ENCODE measurements around the gene SLC46A1. TPM values are rescaled to one million over a fixed set of nuclear protein-coding genes. Genes with fewer than 3 reads are reported as not detected.
"Not testable (repeated sequence)": the region's sequence is repeated elsewhere in the genome, so short reads cannot be mapped to it uniquely, and the experiment has no call there.

Gene SLC46A1
- total RNA-seq = 10 to 100 TPM in 5 of 8 experiments, 1 to 10 TPM in 3; 6.5 to 19.3 (median 11.0) TPM

DNA sequence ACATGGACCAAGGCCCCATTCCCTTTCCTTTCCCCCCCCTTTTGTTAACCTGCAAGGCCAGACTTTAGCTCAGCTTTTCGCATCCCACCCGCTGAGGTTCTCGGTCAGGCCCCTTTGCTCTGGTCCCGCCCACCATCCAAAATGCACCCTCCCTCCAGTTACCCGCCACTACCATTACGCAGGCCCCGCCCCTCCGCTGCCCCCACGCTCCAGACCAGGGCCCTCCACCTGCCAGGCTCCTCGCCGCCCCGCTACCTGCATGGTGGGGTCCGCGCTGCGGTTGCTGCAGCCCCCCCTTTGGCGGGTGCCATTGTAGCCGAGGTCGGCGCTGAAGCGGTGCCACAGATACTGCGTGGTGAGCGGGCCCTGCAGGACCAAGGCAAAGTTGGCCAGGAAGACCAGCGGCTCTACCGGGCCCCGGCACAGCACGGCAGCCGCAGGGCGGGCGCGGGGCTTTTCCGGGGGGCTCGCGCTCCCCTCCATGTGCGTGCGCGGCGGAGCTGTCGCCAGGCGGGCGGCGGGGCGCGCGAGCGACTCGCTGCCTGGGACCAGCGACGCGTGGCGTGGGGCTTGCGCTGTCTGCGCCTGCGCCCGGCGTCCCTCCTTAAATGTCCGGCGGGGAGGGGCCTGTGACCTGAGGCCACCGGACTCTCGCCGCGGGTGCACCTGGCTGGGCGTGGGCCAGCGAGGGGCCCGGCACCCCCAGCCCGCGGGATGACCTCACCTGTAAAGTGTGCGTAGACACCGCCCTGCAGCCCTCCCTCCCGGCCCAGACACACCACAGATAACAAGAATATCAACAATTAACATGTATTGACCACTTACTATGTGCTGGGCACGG lies at the start of gene SLC46A1:
TSS of gene SLC46A1 (minus strand) at position 581 of the 841 bp plus-strand sequence. CDS start at position 483, 98 bp downstream.
- 0 to 7% methylated on average over 1 to 3 of the region's 70 CpGs; no CpG with 5 or more reads in 8 of the 10 experiments for WGBS, 10 experiments
- H3K27ac ChIP-seq = peak within 1 kb of the TSS; percentile 41 to 57
- H3K4me3 ChIP-seq = peak within 1 kb of the TSS; percentile 50 to 75 (median 65)
- in situ Hi-C loops (cut with MboI; ENCODE audit: low pct_unique_long_range_greater_than_20kb in 2 of 9, low sequenced_read_pairs in 9 of 9, unreplicated experiment in 9 of 9) = no loop called here
- ATAC-seq (replicated peaks in 6 of 8) = peak; percentile 77 to 90 (median 88)
- H3K4me1 ChIP-seq (replicated peaks in 1 of 2) = peaks cover 10 to 11% of the 10 kb centered on the region in 2 donors

DNA sequence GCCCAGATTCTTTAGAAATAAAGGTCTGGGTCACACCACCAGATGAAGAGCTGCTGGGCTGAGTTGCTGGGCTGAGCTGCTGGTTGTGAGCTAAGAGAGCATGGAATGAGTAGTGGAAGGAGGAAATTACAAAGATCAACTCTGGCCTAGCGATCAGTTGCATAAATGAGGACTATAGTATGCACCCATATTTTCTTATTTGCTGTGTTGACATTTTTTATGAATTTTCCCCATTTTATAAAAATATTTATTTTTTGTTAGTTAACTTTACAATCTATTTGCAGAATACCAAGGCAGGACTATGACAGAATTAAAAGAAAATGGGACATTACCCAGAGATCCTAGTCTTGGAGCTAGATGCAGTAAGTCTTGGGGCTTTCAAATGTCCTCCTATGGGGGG lies 43.8 kb upstream of the SLC46A1 start:
- in situ Hi-C loops (cut with MboI; ENCODE audit: low pct_unique_long_range_greater_than_20kb in 2 of 9, low sequenced_read_pairs in 9 of 9, unreplicated experiment in 9 of 9) = no loop called here
- no peak overlapping the region for H3K4me3 ChIP-seq
- no peak overlapping the region for H3K27ac ChIP-seq
- WGBS, 10 experiments = 86 to 100% (median 90%) methylated on average over 1 of the region's 1 CpG; no CpG with 5 or more reads in 2 of the 10 experiments
- ATAC-seq (replicated peaks in 6 of 8) = no peak
- no peaks in the 10 kb centered on the region for H3K4me1 ChIP-seq (replicated peaks in 1 of 2)

GRCh38 chr17:28447396-28447760 lies 41.4 kb upstream of the SLC46A1 start:
- no peak for ATAC-seq (replicated peaks in 6 of 8)
- no peak overlapping the region for H3K27ac ChIP-seq
- 0 to 83% (median 54%) methylated on average over 1 to 5 of the region's 5 CpGs for WGBS, 10 experiments

DNA sequence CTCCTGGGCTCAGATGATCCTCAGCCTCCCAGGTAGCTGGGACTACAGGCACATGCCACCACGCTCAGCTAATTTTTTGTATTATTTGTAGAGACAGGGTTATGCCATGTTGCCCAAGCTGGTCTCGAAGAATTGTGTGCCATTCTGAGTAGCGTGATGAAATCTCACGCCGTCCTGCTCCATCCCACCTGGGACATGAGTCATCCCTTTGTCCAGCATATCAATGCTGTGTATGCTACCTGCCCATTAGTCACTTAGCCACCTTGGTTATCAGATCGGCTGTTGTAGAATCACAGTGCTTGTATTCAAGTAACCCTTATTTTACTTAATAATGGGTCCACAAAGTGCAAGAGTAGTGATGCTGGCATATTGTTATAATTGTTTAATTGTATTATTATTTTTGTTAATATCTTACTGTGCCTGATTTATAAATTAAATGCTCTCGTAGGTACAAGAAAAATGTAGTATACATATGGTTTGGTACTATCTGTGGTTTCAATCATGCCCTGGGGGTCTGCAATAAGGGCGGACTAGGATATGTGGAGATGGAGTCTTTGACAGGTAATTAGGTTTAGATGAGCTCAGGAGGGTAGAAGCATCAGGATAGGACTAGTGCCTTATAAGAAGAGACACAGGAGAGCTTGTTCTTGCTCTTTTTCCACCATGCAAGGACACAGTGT lies 40.8 kb upstream of the SLC46A1 start:
- in situ Hi-C loops (cut with MboI; ENCODE audit: low pct_unique_long_range_greater_than_20kb in 2 of 9, low sequenced_read_pairs in 9 of 9, unreplicated experiment in 9 of 9) = no loop called here

More at GRCh38 chr17:28447396-28447760, 41.4 kb upstream of the SLC46A1 start:
- in situ Hi-C loops (cut with MboI; ENCODE audit: low pct_unique_long_range_greater_than_20kb in 2 of 9, low sequenced_read_pairs in 9 of 9, unreplicated experiment in 9 of 9) = no loop called here
- Histone ChIP-seq H3K4me1 (replicated peaks in 1 of 2) (no peaks in the 10 kb centered on the region), H3K4me3 (no peak overlapping the region)

GRCh38 chr17:28443901-28444638 lies 38.1 kb upstream of the SLC46A1 start:
- ATAC-seq (replicated peaks in 6 of 8) = no peak
- H3K4me3 ChIP-seq = no peak overlapping the region
- WGBS, 10 experiments = 9 to 96% (median 77%) methylated on average over 1 to 9 of the region's 9 CpGs; no CpG with 5 or more reads in 3 of the 10 experiments
- in situ Hi-C loops (cut with MboI; ENCODE audit: low pct_unique_long_range_greater_than_20kb in 2 of 9, low sequenced_read_pairs in 9 of 9, unreplicated experiment in 9 of 9) = no loop called here
- H3K27ac ChIP-seq = no peak overlapping the region
- no peaks in the 10 kb centered on the region for H3K4me1 ChIP-seq (replicated peaks in 1 of 2)

More for the DNA sequence above, 40.8 kb upstream of the SLC46A1 start:
- ATAC-seq (replicated peaks in 6 of 8) = no peak
- no peak overlapping the region for H3K27ac ChIP-seq
- H3K4me1 ChIP-seq (replicated peaks in 1 of 2) = no peaks in the 10 kb centered on the region
- H3K4me3 ChIP-seq = no peak overlapping the region
- 22 to 91% (median 73%) methylated on average over 2 to 8 of the region's 8 CpGs; no CpG with 5 or more reads in 2 of the 10 experiments for WGBS, 10 experiments

GRCh38 chr17:28434326-28434725 lies 28.3 kb upstream of the SLC46A1 start:
- H3K4me3 ChIP-seq; H3K27ac ChIP-seq; H3K4me1 ChIP-seq (replicated peaks in 1 of 2); ATAC-seq (replicated peaks in 6 of 8); in situ Hi-C loops (cut with MboI; ENCODE audit: low pct_unique_long_range_greater_than_20kb in 2 of 9, low sequenced_read_pairs in 9 of 9, unreplicated experiment in 9 of 9): not testable (repeated sequence)
- 0 to 83% (median 48%) methylated on average over 1 to 6 of the region's 8 CpGs; no CpG with 5 or more reads in 2 of the 10 experiments for WGBS, 10 experiments

GRCh38 chr17:28433721-28434120 lies 27.7 kb upstream of the SLC46A1 start:
- Histone ChIP-seq H3K27ac (no peak overlapping the region), H3K4me3 (no peak overlapping the region), H3K4me1 (replicated peaks in 1 of 2) (no peaks in the 10 kb centered on the region)
- in situ Hi-C loops (cut with MboI; ENCODE audit: low pct_unique_long_range_greater_than_20kb in 2 of 9, low sequenced_read_pairs in 9 of 9, unreplicated experiment in 9 of 9) = no loop called here
- ATAC-seq (replicated peaks in 6 of 8) = no peak
- WGBS, 10 experiments = 60 to 100% (median 75%) methylated on average over 1 of the region's 1 CpG; no CpG with 5 or more reads in 7 of the 10 experiments

DNA sequence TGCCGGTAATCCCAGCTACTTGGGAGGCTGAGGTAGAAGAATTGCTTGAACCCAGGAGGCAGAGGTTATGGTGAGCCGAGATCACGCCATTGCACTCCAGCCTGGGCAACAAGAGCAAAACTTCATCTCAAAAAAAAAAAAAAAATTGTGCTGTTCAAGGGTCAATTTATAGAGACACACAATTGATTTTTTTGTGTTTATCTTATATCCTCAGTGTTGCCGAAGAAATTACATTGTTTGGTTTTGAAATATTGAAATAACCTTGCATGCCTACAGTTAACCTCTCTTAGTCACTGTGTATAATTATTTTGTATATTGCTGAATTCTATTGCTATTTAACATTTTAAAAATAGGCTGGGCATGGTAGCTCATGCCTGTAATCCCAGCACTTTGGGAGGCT lies 22.0 kb upstream of the SLC46A1 start:
- ATAC-seq (replicated peaks in 6 of 8); in situ Hi-C loops (cut with MboI; ENCODE audit: low pct_unique_long_range_greater_than_20kb in 2 of 9, low sequenced_read_pairs in 9 of 9, unreplicated experiment in 9 of 9); H3K4me1 ChIP-seq (replicated peaks in 1 of 2); H3K27ac ChIP-seq; H3K4me3 ChIP-seq: not testable (repeated sequence)
- 38 to 100% (median 86%) methylated on average over 1 to 3 of the region's 4 CpGs; no CpG with 5 or more reads in 1 of the 10 experiments for WGBS, 10 experiments

- 0 to 95% (median 77%) methylated on average over 1 to 5 of the region's 5 CpGs for WGBS, 10 experiments
- H3K4me1 ChIP-seq (replicated peaks in 1 of 2) = no peaks in the 10 kb centered on the region
- H3K27ac ChIP-seq = no peak overlapping the region
- in situ Hi-C loops (cut with MboI; ENCODE audit: low pct_unique_long_range_greater_than_20kb in 2 of 9, low sequenced_read_pairs in 9 of 9, unreplicated experiment in 9 of 9) = no loop called here
- peak in 3 of 8 experiments; percentile 62 to 91 (median 90) for ATAC-seq (replicated peaks in 6 of 8)
- no peak overlapping the region for H3K4me3 ChIP-seq
These were observed 21.4 kb upstream of the SLC46A1 start for GRCh38 chr17:28427371-28427770.

DNA sequence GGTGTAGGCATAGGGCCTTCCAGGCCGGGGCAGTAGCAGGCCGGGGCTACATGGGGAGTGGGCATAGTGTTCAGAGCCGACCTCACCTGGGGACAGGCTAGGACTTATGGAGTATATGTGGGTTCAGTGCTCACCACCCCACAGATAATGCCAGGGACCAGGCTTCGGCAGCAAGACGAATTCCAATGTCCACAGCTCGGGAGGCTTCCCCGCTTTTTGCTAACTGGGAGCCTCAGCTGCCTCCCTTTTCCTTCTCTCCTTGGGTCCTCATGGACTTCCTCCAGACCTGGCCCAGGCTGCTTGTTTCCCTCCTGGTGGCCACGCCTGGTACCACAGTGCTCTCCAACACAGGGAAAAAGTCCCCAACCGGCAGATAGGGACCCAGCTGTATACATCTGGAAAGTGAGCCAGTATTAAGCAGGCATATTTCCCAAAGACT lies 20.1 kb upstream of the SLC46A1 start:
- WGBS, 10 experiments = 45 to 73% (median 60%) methylated on average over 1 to 8 of the region's 9 CpGs; no CpG with 5 or more reads in 3 of the 10 experiments
- ATAC-seq (replicated peaks in 6 of 8) = peak in 3 of 8 experiments; percentile 36 to 76 (median 39)
- Histone ChIP-seq H3K4me3 (no peak overlapping the region), H3K27ac (no peak overlapping the region), H3K4me1 (replicated peaks in 1 of 2) (no peaks in the 10 kb centered on the region)
- in situ Hi-C loops (cut with MboI; ENCODE audit: low pct_unique_long_range_greater_than_20kb in 2 of 9, low sequenced_read_pairs in 9 of 9, unreplicated experiment in 9 of 9) = no loop called here

DNA sequence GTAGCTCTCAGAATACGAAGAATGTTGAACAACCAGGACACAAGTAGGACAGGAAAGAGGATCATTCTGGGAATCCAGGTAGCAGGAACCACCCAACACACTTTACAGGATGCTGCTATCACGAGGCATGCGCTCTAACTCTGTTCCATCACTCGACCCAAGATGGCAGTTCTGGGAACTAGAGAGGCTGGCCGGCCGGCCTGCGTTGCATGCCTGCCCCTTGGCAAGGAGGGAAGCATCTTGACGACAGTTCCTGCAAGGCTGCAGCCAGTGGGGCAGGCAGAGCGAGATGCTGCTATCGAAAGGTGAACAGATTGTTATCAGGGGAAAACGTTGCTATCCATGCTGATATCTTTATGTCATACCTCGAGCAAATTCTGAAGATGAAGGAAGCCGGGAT lies 19.2 kb upstream of the SLC46A1 start:
- no peak for ATAC-seq (replicated peaks in 6 of 8)
- no peak overlapping the region for H3K27ac ChIP-seq
- H3K4me3 ChIP-seq = no peak overlapping the region
- in situ Hi-C loops (cut with MboI; ENCODE audit: low pct_unique_long_range_greater_than_20kb in 2 of 9, low sequenced_read_pairs in 9 of 9, unreplicated experiment in 9 of 9) = no loop called here
- 33 to 92% (median 83%) methylated on average over 1 to 10 of the region's 13 CpGs for WGBS, 10 experiments
- no peaks in the 10 kb centered on the region for H3K4me1 ChIP-seq (replicated peaks in 1 of 2)

GRCh38 chr17:28421787-28422305 lies 15.8 kb upstream of the SLC46A1 start:
- 0 to 84% (median 55%) methylated on average over 1 to 7 of the region's 7 CpGs for WGBS, 10 experiments
- no peak for ATAC-seq (replicated peaks in 6 of 8)
- in situ Hi-C loops (cut with MboI; ENCODE audit: low pct_unique_long_range_greater_than_20kb in 2 of 9, low sequenced_read_pairs in 9 of 9, unreplicated experiment in 9 of 9) = no loop called here
- Histone ChIP-seq H3K4me3 (no peak overlapping the region), H3K27ac (no peak overlapping the region), H3K4me1 (replicated peaks in 1 of 2) (no peaks in the 10 kb centered on the region)
